SIG-M5 (cell line): Measurements from ENCODE around the gene FBL.
"Not testable (repeated sequence)": the region's sequence is repeated elsewhere in the genome, so short reads cannot be mapped to it uniquely, and the experiment has no call there.

Experiments
- DNase-seq: peaks from one replicate; lab custom pipeline; 2025; lab: John Stamatoyannopoulos, UW

FBL gene

GRCh38 chr19:39824143-39825092, 21.8 kb downstream of the FBL start:
- DNase-seq = no peak

DNA sequence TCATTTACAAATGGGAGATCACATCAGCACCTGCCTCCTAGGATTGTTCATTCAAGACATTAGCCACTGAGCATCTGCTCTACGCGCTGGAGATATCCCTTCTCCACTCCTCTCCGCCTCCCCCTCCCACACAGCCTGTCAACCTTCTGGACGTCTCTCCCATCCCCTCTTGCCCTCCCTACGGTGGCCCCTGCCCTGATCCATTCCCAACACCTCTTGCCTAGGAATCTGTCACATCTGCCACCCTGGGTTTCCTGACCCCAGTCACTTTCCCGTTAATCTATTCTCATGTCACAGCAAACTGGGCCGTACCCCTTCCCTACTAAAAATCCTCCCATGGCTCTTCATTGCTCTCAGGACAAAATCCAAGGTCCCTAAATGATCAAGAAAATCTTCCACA, 22.5 kb downstream of the FBL start:
- no peak for DNase-seq

DNA sequence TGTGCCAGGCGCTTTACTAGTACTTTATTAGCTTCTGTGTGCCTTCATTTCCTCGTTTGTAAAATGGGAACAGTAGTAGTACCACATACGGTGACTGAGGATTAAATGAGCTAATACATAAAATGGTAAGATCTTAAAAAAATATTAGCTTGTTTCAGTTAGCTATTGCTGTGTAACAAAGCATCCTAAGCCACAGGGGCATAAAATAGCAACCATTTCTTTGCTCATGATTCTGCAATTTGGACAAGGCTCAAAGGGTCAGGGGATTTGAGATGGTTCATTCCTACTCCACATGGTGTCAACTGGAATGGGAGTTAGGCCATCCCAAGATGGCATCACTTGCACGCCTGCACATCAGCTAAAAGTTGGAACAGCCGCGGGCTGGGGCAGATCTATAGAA, 25.5 kb downstream of the FBL start:
- DNase-seq = no peak

GRCh38 chr19:39819786-39820185, 26.4 kb downstream of the FBL start:
- no peak for DNase-seq

GRCh38 chr19:39818626-39819097, 27.5 kb downstream of the FBL start:
- no peak for DNase-seq

DNA sequence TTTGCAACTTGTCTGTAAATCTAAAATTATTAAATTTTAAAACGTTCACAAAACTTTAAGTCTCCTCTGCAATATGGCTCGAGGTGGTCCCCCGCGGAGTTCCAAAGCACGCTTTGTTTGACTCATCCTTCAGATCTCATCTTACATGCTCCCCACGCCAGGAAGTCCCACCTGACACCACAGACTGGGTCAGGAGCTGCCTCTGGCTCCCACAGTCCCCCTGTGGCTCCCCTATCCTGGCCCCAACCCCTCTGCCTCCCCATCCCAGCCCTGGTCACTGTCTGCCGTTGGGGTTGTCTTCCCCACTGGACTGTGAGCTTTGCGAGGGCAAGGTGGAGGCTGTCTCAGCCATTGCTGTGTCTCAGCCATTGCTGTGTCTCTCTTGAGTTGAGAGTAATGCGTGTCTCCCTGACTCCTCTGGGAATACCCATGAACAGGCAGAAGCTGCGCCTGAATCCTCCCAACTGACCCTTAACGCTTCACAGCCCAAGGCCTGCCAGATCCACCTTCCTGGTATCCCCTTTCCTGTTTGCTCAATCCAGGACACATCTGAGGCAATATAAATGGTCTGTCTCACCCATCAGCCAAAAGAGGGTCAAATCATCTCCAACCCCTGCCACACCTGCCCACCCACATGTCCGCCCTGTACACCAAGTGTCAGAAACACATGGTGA, 28.2 kb downstream of the FBL start:
- DNase-seq = no peak

DNA sequence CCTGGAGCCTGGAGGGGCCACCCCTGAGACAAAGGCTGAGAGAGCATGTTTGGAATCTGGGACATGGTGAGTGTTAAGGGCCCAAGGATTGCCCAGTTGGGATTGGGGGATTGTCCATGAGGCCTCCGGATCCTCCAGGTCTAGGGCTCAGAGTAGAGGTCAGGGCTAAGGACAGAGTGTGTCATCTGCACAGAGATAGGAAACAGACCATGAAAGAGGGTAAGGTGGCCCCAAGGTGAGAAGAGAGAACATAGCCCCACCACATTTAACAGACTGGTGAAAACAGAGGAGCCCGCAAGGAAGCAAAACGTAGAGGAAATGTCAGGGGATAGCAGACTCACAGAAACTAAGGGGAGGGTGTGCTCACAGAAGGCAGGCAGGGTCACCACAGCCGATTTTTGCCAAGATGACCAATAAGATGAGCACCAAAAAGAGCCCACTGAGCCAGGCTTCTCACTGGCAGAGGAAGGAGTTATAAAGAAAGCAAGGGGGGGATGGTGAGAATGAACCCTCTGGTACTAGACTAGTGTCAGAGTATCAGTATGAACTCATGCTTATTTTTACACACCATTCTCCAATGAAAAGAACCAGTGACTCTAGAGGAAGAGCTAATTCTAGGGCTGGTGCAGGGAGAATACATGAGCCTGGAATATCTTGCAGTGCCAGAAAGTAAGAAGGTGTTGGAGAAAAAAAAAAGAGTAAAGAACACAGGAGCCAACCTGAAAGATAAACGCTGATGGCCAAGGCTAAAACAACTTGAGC, 29.7 kb downstream of the FBL start:
- no peak for DNase-seq

GRCh38 chr19:39814595-39814994, 31.6 kb downstream of the FBL start:
- no peak for DNase-seq

DNA sequence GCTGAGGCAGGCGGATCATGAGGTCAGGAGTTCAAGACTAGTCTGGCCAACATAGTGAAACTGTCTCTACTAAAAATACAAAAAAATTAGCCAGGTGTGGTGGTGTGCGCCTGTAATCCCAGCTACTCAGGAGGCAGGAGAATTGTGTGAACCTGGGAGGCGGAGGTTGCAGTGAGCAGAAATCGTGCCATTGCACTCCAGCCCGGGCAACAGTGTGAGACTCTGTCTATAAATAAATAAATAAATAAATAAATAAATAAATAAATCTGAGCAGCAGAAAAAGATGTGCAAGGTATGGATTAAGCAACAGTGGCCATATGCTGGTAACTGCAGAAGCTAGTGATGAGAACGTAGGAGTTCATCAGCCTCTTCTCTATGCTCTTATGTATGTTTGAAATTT, 32.1 kb downstream of the FBL start:
- not testable (repeated sequence) for DNase-seq

DNA sequence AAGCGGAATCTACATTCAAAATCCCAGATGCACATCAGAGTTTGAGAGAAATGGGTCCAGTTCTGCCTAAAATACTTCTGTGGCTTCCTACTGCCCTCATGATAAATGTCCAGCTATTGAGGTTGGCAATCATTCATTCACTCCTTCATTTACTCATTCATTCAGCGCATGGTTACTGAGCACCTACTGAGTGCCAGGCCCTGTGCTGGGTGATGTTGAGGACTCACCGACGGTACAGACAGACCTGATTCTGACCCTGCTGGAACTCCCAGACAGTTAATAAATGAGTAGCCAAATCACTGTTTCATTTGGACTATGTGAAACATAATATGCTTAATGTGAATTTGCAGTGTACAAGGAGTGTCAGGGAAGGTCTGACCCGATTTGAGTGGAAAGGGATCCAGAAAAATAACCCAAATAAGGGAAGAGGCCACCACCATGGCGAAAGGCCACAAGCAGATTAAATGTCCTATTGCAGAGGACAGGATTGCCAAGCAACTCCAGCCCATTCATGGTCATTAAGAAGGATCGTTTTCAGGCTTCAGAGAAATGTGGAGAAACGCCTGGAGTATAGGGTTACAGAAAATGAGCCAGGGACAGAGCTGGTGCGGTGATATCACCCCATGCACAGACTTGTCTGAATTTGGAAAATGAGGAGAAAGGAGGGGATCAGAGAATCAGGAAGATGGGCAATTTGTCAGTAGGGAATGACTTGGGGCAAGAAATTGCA, 32.8 kb downstream of the FBL start:
- no peak for DNase-seq

- DNase-seq = no peak
Measured at GRCh38 chr19:39811064-39811463, 35.1 kb downstream of the FBL start.

- DNase-seq = no peak
Measured at GRCh38 chr19:39810424-39810823, 35.8 kb downstream of the FBL start.

GRCh38 chr19:39809368-39809767, 36.8 kb downstream of the FBL start:
- no peak for DNase-seq

DNA sequence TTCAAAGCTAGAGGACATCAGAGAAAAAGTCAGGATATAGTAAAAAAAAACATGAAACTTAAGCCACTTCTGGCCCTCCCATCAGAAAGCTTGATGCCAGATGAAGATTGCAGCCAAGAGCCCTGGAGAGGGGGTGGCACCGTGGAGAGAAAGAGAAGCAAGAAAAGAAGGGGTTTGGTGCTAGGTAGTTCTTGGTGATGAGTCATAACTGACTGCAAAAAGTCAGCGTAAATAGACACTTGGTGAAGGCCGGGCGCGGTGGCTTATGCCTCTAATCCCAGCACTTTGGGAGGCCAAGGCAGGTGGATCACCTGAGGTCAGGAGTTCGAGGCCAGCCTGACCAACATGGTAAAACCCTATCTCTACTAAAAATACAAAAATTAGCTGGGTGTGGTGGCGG, 37.5 kb downstream of the FBL start:
- DNase-seq = not testable (repeated sequence)

GRCh38 chr19:39807846-39808364, 38.3 kb downstream of the FBL start:
- DNase-seq = no peak

GRCh38 chr19:39805104-39805503, 41.1 kb downstream of the FBL start:
- DNase-seq = no peak

- no peak for DNase-seq
Measured at GRCh38 chr19:39802958-39803357, 43.2 kb downstream of the FBL start.

- no peak for DNase-seq
Measured at GRCh38 chr19:39797083-39797482, 49.1 kb downstream of the FBL start.

DNA sequence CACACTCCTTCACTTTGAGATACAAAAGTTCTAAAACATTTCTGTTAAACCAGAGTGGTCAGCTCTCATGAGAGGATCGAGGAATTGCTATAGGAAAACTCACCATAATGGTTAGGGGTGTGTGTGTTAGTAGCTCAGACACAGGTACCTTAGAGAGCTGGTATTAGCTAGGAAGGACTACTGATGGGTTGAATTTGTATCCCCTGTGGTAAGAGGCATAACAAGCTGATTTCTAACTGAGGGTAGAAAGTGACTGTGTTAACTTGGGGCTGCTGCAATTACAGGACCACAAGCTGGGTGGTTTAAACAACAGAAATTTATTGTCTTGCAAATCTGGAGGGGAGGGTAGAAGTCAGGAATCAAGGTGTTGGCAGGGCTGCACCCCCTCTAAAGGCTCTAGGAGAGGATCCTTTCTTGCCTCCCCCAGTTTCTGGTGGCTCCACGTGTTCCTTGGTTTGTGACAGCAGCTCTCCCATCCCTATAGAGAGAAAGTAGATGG, 50.1 kb downstream of the FBL start:
- DNase-seq = no peak

GRCh38 chr19:39795001-39795400, 51.2 kb downstream of the FBL start:
- no peak for DNase-seq

GRCh38 chr19:39792999-39793546, 53.1 kb downstream of the FBL start:
- DNase-seq = no peak
